ENCODE measurements around the gene CCDC85C. TPM values are rescaled to one million over a fixed set of nuclear protein-coding genes. Genes with fewer than 3 reads are reported as not detected.

Gene CCDC85C
- total RNA-seq, 1 experiment from 2014 or later, result 42.3 TPM

DNA sequence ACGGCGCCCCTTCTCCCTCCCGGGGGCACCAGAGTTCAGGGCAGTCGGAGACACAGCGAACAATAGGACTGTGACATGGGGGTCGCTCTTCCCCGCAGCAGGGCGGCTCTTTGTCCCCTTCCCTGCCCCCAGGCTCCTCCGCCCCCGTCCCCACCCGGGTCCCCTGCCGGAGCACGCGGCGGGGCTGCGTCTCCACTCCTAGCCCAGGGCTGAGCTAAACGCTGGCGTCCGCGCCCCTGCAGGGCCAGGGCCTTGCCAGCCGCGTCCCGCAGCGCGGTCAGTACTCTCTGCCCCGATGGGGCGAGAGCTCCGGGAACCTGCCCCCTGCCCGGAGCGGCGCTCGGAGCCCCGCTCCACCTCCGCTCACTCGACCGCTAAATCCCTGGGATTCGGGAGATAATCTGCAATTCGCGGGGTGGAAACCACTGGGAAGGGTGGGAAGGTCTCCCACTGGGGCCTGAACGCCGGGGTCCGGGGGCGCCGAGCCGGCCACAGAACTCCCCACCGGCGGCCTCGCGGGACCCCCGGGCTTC, 825 bp upstream of the CCDC85C start (continued):
- TF ChIP-seq CTCF (IDR thresholded peaks at IDR 0.05 in 2 of 3, conservative IDR thresholded peaks at IDR 0.05 in 1 of 3; ENCODE audit: borderline replicate concordance in 1 of 3, insufficient read depth in 1 of 3, low read depth in 2 of 3, low read length in 2 of 3), result no peak
- no peak for TF ChIP-seq TCF7L2 (IDR thresholded peaks at IDR 0.05; ENCODE audit: borderline replicate concordance, extremely low read depth, insufficient read depth, insufficient read length)
- no peak for TF ChIP-seq RAD21 (IDR thresholded peaks at IDR 0.05; ENCODE audit: low read depth)
- no peak for TF ChIP-seq ELF1 (IDR thresholded peaks at IDR 0.05; ENCODE audit: borderline replicate concordance, low read depth)
- 0 out of 2 replicates have a peak, but pooled peaks have one; percentile 28 for TF ChIP-seq SIN3A (IDR thresholded peaks at IDR 0.05; ENCODE audit: low read depth)
- TF ChIP-seq EZH2 (IDR thresholded peaks at IDR 0.05), result no peak
- TF ChIP-seq POLR2A (IDR thresholded peaks at IDR 0.05; ENCODE audit: borderline replicate concordance, extremely low read depth, insufficient read depth, insufficient read length), result no peak
- no peak for TF ChIP-seq CEBPB (IDR thresholded peaks at IDR 0.05; ENCODE audit: low read depth)
- TF ChIP-seq, protein P1, sequence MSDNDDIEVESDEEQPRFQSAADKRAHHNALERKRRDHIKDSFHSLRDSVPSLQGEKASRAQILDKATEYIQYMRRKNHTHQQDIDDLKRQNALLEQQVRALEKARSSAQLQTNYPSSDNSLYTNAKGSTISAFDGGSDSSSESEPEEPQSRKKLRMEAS (IDR thresholded peaks at IDR 0.05), result peak; percentile 1; the same call in 1 of the 2 replicates

GRCh38 chr14:99604278-99604765, 315 bp upstream of the CCDC85C start:
- POLR2A ChIA-PET, result interaction anchor here (0.6 kb wide), 1 partner anchor 24 kb away, joined by 3 read pairs; no protein-coding TSS in a partner anchor
- CTCF ChIA-PET, result interaction anchor here (0.7 to 1.3 kb wide), 3 partner anchors 24 to 84 kb away, joined by 4 to 8 read pairs (median 4); no protein-coding TSS in a partner anchor

More at GRCh38 chr14:99604278-99604765, 315 bp upstream of the CCDC85C start:
- Histone ChIP-seq H3K9me2 (ENCODE audit: insufficient read depth) (no peaks in the 10 kb centered on the region), H3K79me2 (ENCODE audit: insufficient read depth, low read length) (peaks cover 37% of the 10 kb centered on the region), H4K20me1 (ENCODE audit: insufficient read depth) (no peaks in the 10 kb centered on the region), H3K4me3 (replicated peaks in 1 of 2; ENCODE audit: low read depth in 1 of 2, low read length in 2 of 2) (peak overlapping the region; percentile 83 to 94), H3K27ac (ENCODE audit: low read depth, low read length) (peak overlapping the region; percentile 89), H3K9me3 (ENCODE audit: control insufficient read depth in 1 of 2, insufficient read depth in 1 of 2, low read depth in 1 of 2, low read length in 2 of 2) (no peaks in the 10 kb centered on the region), H3K4me1 (ENCODE audit: control insufficient read depth in 1 of 2, insufficient read depth in 2 of 2, low read length in 2 of 2) (peaks cover 19 to 32% of the 10 kb centered on the region in 2 experiments), H3K36me3 (ENCODE audit: control insufficient read depth in 1 of 2, insufficient read depth in 2 of 2, low read length in 2 of 2) (no peaks in the 10 kb centered on the region), H2AFZ (ENCODE audit: low read depth, low read length, poor library complexity, severe bottlenecking) (no peak overlapping the region), H3K9ac (ENCODE audit: low read length) (peak overlapping the region; percentile 91), H3K27me3 (ENCODE audit: insufficient read depth, low read length) (no peaks in the 10 kb centered on the region), H3K4me2 (ENCODE audit: low read length) (peak overlapping the region; percentile 98)
- no TSS peak for BruUV-seq (replicated peaks)
- intact Hi-C loops (cut with micrococcal nuclease), result loop anchor here (2.0 kb wide), 2 partner anchors 26 to 124 kb away; partner anchors contain the start of genes CCNK and SETD3
- peak; percentile 85 for DNase-seq (ENCODE audit: low read depth, low spot score)
- peak; percentile 91 for ATAC-seq
- TF ChIP-seq TCF7L2 (IDR thresholded peaks at IDR 0.05; ENCODE audit: borderline replicate concordance, extremely low read depth, insufficient read depth, insufficient read length) (peak; percentile 45), CTCF (IDR thresholded peaks at IDR 0.05 in 2 of 3, conservative IDR thresholded peaks at IDR 0.05 in 1 of 3; ENCODE audit: borderline replicate concordance in 1 of 3, insufficient read depth in 1 of 3, low read depth in 2 of 3, low read length in 2 of 3) (no peak), POLR2AphosphoS5 (IDR thresholded peaks at IDR 0.05; ENCODE audit: low read depth, low read length) (peak; percentile 19; the same call in 1 of the 2 replicates), SP1 (IDR thresholded peaks at IDR 0.05; ENCODE audit: low read depth) (peak; percentile 90), SRF (IDR thresholded peaks at IDR 0.05; ENCODE audit: low read depth) (no peak)
- TF ChIP-seq, protein P1 (IDR thresholded peaks at IDR 0.05), result peak; percentile 14
- RAD21 ChIA-PET (ENCODE audit: low non-redundant PET in 1 of 2, low total read pairs in 2 of 2, uncharacterized antibody in 2 of 2, unreplicated experiment in 2 of 2), result no interaction called here

Measured in HCT116 (cell line).